Measurements from ENCODE around the gene STK32B. TPM values are rescaled to one million over a fixed set of nuclear protein-coding genes. Genes with fewer than 3 reads are reported as not detected.
A peak's percentile ranks its signal among the peaks of the same experiment; 100 is the strongest.

The STK32B gene
- total and polyA plus RNA-seq, 9 of the 15 experiments (the other 6 are each of a cell fraction or from before 2014, with no cell fraction given) = 0.03 to 0.20 (median 0.07) TPM; not detected in 2

- TF ChIP-seq PHF21A (IDR thresholded peaks at IDR 0.05; ENCODE audit: borderline replicate concordance, low read depth) (no peak), NCOA1 (IDR thresholded peaks at IDR 0.05; ENCODE audit: low read depth) (no peak), ASH1L (IDR thresholded peaks at IDR 0.05; ENCODE audit: borderline replicate concordance, low read depth, partially characterized antibody) (no peak), KLF1 (tag; IDR thresholded peaks at IDR 0.05) (no peak), BCOR (IDR thresholded peaks at IDR 0.05) (no peak), ZNF644 (tag; IDR thresholded peaks at IDR 0.05; ENCODE audit: low read depth) (peak; percentile 65; the same call in 1 of the 2 replicates), STAG1 (CRISPR knock-in tag; IDR thresholded peaks at IDR 0.05; ENCODE audit: borderline replicate concordance) (no peak), ATF7 (IDR thresholded peaks at IDR 0.05) (peak; percentile 25; the same call in 1 of the 2 replicates), MCM7 (IDR thresholded peaks at IDR 0.05) (no peak), ZNF518B (CRISPR knock-in tag; IDR thresholded peaks at IDR 0.05) (no peak), CHD2 (IDR thresholded peaks at IDR 0.05; ENCODE audit: low read depth, low read length) (no peak), RNF2 (IDR thresholded peaks at IDR 0.05) (no peak), IRF2 (CRISPR knock-in tag; IDR thresholded peaks at IDR 0.05) (no peak), TFE3 (CRISPR knock-in tag; IDR thresholded peaks at IDR 0.05) (no peak), ZNF584 (CRISPR knock-in tag; IDR thresholded peaks at IDR 0.05; ENCODE audit: low read depth) (no peak), HMBOX1 (IDR thresholded peaks at IDR 0.05) (peak; percentile 76), MBD1 (CRISPR knock-in tag; IDR thresholded peaks at IDR 0.05) (no peak), TOE1 (IDR thresholded peaks at IDR 0.05; ENCODE audit: borderline replicate concordance) (peak; percentile 23; the same call in 1 of the 2 replicates), TOE1 (CRISPR knock-in tag; IDR thresholded peaks at IDR 0.05; ENCODE audit: borderline replicate concordance, low read depth) (no peak), ZNF77 (CRISPR knock-in tag; IDR thresholded peaks at IDR 0.05) (no peak)
These were observed 13.4 kb upstream of the STK32B start (continued) for GRCh38 chr4:5037553-5038551.
